WERI-Rb-1 (cell line): ENCODE measurements around the gene DDHD1.

Experiments
- DNase-seq: peaks from one replicate; pipeline ENCODE4 v3.0.0-alpha.2; 2020
- H3K27ac ChIP-seq: fragments of 250-450 bp; sonication (Bioruptor Pico); 2 replicates; pipeline ENCODE4 v1.5.1; 2020; ENCODE audit warnings: mild to moderate bottlenecking, moderate library complexity
- H3K27me3 ChIP-seq: fragments of 250-450 bp; sonication (Bioruptor Pico); 2 replicates; pipeline ENCODE4 v1.5.1; 2021; ENCODE audit warnings: mild to moderate bottlenecking, low read depth, moderate library complexity; ENCODE audit not compliant: insufficient read depth, severe bottlenecking
- H3K36me3 ChIP-seq: fragments of 250-450 bp; sonication (Bioruptor Pico); 2 replicates; pipeline ENCODE4 v1.5.1; 2020; ENCODE audit warnings: mild to moderate bottlenecking, moderate library complexity
- H3K4me3 ChIP-seq: 2 replicates; pipeline ENCODE4 v1.5.1; 2011; ENCODE audit warnings: low read depth, mild to moderate bottlenecking, control low read depth, low read length
- H3K9me3 ChIP-seq: fragments of 250-450 bp; sonication (Bioruptor Pico); 2 replicates; pipeline ENCODE4 v1.5.1; 2021; ENCODE audit warnings: mild to moderate bottlenecking, moderate library complexity; ENCODE audit not compliant: severe bottlenecking
- CTCF ChIP-seq: IDR thresholded peaks from 2 replicates; pipeline ENCODE4 v1.5.1; 2011; ENCODE audit warnings: low read depth, mild to moderate bottlenecking, control low read depth, inconsistent platforms, low read length

Gene DDHD1

GRCh38 chr14:53032838-53033390, 120.2 kb downstream of the DDHD1 start:
- Histone ChIP-seq H3K9me3 (no peaks in the 10 kb centered on the region), H3K27me3 (no peaks in the 10 kb centered on the region), H3K36me3 (no peaks in the 10 kb centered on the region), H3K4me3 (no peak overlapping the region), H3K27ac (no peak overlapping the region)
- no peak for TF ChIP-seq CTCF
- no peak for DNase-seq

DNA sequence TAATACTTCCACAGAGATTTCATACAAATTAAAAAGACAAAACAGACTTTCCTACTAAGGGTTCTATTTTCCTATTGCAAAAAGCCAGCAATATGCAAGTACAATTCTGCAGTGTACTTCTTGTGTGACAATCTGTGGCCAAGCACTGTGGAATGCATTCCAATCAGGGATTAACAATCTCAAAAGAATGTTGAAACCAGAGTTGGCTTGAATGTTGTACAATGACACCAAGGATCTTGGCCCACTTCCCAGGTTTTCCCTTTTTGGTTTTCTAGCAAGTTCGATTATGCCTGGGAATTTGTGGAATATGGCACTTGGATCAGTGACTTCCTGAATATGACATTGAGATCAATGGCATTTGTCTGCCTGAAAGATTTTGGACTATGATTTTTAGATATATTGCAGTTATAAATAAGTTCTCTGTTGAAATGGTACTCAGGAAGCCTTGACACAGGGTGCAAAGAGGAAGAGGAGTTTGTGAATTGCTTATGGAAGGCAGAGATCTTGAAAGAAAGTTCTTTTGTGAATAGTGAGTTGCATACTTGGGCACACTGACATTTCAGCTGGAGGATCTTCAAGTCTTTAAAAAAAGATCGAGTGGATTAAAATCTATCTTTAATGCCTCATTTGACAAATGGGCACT, 120.8 kb downstream of the DDHD1 start:
- Histone ChIP-seq H3K4me3 (no peak overlapping the region), H3K27ac (no peak overlapping the region), H3K9me3 (no peaks in the 10 kb centered on the region), H3K27me3 (no peaks in the 10 kb centered on the region), H3K36me3 (no peaks in the 10 kb centered on the region)
- TF ChIP-seq CTCF: no peak
- DNase-seq: no peak

- no peak for DNase-seq
- Histone ChIP-seq H3K9me3 (no peaks in the 10 kb centered on the region), H3K4me3 (no peak overlapping the region), H3K27ac (no peak overlapping the region), H3K36me3 (no peaks in the 10 kb centered on the region), H3K27me3 (no peaks in the 10 kb centered on the region)
- TF ChIP-seq CTCF: no peak
These were observed 125.6 kb downstream of the DDHD1 start for GRCh38 chr14:53027562-53027961.

DNA sequence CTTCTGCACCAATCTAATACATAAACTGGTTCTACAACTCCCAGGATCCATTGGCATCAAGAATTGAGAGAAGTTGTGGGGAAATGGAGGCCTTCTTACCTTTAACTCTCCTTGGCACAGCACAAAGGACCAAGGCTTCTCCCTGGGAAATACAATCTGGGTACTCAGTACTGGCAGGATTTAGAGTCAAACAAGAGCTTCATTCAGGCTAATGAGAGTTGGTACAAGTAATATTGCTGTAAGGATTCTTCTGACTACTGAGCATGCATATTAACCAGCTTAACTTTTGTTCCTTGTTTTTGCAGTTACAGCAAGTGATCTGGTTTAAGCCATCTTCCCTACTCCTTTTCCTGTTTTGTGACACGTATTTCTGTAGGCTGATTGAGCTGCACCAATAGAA, 126.1 kb downstream of the DDHD1 start:
- H3K27me3 ChIP-seq: no peaks in the 10 kb centered on the region
- DNase-seq: no peak
- no peak overlapping the region for H3K4me3 ChIP-seq
- no peaks in the 10 kb centered on the region for H3K9me3 ChIP-seq
- TF ChIP-seq CTCF: no peak
- no peaks in the 10 kb centered on the region for H3K36me3 ChIP-seq
- H3K27ac ChIP-seq: no peak overlapping the region

DNA sequence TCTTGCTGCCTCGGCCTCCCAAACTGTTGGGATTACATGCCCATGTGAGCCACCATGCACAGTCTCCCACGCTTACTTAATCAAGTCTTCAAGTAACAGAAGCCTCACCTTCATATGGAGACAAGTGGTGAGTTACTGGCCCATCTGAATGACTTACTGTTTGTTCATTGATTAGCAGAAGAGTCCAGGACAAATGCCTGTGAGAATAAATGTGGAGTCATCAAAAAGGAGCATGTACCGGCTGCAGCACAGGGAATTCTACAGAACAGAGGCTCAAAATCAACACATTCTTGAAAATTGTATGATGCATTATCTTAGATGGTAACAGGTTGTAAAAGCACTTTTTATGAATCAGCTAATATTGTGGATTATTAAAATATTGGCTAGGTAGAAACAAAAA, 129.8 kb downstream of the DDHD1 start:
- Histone ChIP-seq H3K27me3 (no peaks in the 10 kb centered on the region), H3K36me3 (no peaks in the 10 kb centered on the region), H3K4me3 (no peak overlapping the region), H3K9me3 (no peaks in the 10 kb centered on the region), H3K27ac (no peak overlapping the region)
- no peak for DNase-seq
- no peak for TF ChIP-seq CTCF

DNA sequence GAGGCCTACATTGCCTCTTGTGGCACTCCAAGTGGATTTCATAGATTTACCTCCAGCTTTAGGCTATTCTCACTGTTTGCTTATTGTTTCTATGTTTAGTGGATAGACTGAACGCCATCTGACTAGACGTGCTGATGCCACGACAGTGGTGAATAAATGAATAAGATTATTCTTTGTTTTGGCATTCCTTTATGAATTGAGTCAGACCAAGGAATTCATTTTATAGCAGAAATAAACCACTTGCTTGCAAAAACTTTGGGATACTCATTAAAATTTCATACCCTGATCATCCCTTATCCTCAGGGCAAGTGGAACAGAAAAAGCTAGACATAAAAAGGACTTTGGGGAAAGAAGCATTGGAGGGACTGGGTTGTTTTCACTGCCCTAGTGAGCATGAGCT, 130.5 kb downstream of the DDHD1 start:
- Histone ChIP-seq H3K9me3 (no peaks in the 10 kb centered on the region), H3K27ac (no peak overlapping the region), H3K4me3 (no peak overlapping the region), H3K36me3 (no peaks in the 10 kb centered on the region), H3K27me3 (no peaks in the 10 kb centered on the region)
- no peak for TF ChIP-seq CTCF
- no peak for DNase-seq
